ENCODE results near the gene FBXO41. TPM values are rescaled to one million over a fixed set of nuclear protein-coding genes. Genes with fewer than 3 reads are reported as not detected.

The FBXO41 gene
- total RNA-seq, 1 donor from 2014 or later = 1.5 TPM

GRCh38 chr2:73262108-73262651 is 22.1 kb downstream of the FBXO41 start:
- Histone ChIP-seq H3K4me2 (no peak overlapping the region), H4K20me1 (ENCODE audit: low read depth) (peaks cover 5% of the 10 kb centered on the region), H3K4me3 (no peak overlapping the region), H3K9me3 (ENCODE audit: low read depth) (no peaks in the 10 kb centered on the region), H3F3A (ENCODE audit: low read depth) (no peaks in the 10 kb centered on the region), H3K27ac (no peak overlapping the region), H3K36me3 (no peaks in the 10 kb centered on the region), H3K79me2 (ENCODE audit: low read depth) (no peaks in the 10 kb centered on the region), H3K27me3 (peaks cover 2% of the 10 kb centered on the region), H3K4me1 (no peaks in the 10 kb centered on the region), H3K9ac (no peak overlapping the region), H2AFZ (replicated peaks) (no peak overlapping the region)
- Mint-ChIP-seq H3K9me3 (no peaks in the 10 kb centered on the region), H3K36me3 (no peaks in the 10 kb centered on the region), H3K27ac (no peak overlapping the region), H3K4me3 (no peak overlapping the region), H3K4me1 (no peaks in the 10 kb centered on the region), H3K27me3 (ENCODE audit: insufficient read depth, low read depth) (peaks cover 10% of the 10 kb centered on the region)
- no peak for DNase-seq (ENCODE audit: low spot score)
- TF ChIP-seq CTCF (IDR thresholded peaks at IDR 0.05) (no peak), EZH2 (IDR thresholded peaks at IDR 0.05) (no peak), EZH2phosphoT487 (IDR thresholded peaks at IDR 0.05) (no peak)

GRCh38 chr2:73260338-73260984 is 23.8 kb downstream of the FBXO41 start:
- no peaks in the 10 kb centered on the region for H3K27me3 ChIP-seq
- Mint-ChIP-seq H3K27ac (no peak overlapping the region), H3K4me1 (no peaks in the 10 kb centered on the region), H3K27me3 (ENCODE audit: insufficient read depth, low read depth) (peaks cover 6% of the 10 kb centered on the region), H3K4me3 (no peak overlapping the region), H3K9me3 (no peaks in the 10 kb centered on the region), H3K36me3 (no peaks in the 10 kb centered on the region)
- TF ChIP-seq CTCF (IDR thresholded peaks at IDR 0.05) (peak; percentile 61), EZH2 (IDR thresholded peaks at IDR 0.05) (no peak)
- peaks cover 20% of the 10 kb centered on the region for H4K20me1 ChIP-seq (ENCODE audit: low read depth)
- no peaks in the 10 kb centered on the region for H3K9me3 ChIP-seq (ENCODE audit: low read depth)
- no peak overlapping the region for H2AFZ ChIP-seq (replicated peaks)
- no peak overlapping the region for H3K4me3 ChIP-seq
- peaks cover 13% of the 10 kb centered on the region for H3F3A ChIP-seq (ENCODE audit: low read depth)
- no peak overlapping the region for H3K27ac ChIP-seq
- H3K4me2 ChIP-seq = no peak overlapping the region
- H3K9ac ChIP-seq = no peak overlapping the region
- peak; percentile 68 for DNase-seq (ENCODE audit: low spot score)
- H3K36me3 ChIP-seq = no peaks in the 10 kb centered on the region
- peaks cover 10% of the 10 kb centered on the region for H3K4me1 ChIP-seq
- no peaks in the 10 kb centered on the region for H3K79me2 ChIP-seq (ENCODE audit: low read depth)

GRCh38 chr2:73259704-73260337 is 24.5 kb downstream of the FBXO41 start:
- no peaks in the 10 kb centered on the region for H3K9me3 ChIP-seq (ENCODE audit: low read depth)
- Mint-ChIP-seq H3K27me3 (ENCODE audit: insufficient read depth, low read depth) (peaks cover 6% of the 10 kb centered on the region), H3K4me1 (no peaks in the 10 kb centered on the region), H3K4me3 (no peak overlapping the region), H3K36me3 (no peaks in the 10 kb centered on the region), H3K9me3 (no peaks in the 10 kb centered on the region), H3K27ac (no peak overlapping the region)
- peaks cover 21% of the 10 kb centered on the region for H4K20me1 ChIP-seq (ENCODE audit: low read depth)
- H3F3A ChIP-seq (ENCODE audit: low read depth) = peaks cover 14% of the 10 kb centered on the region
- DNase-seq (ENCODE audit: low spot score) = no peak
- no peak overlapping the region for H3K4me3 ChIP-seq
- H3K36me3 ChIP-seq = no peaks in the 10 kb centered on the region
- no peak overlapping the region for H3K9ac ChIP-seq
- TF ChIP-seq EZH2 (IDR thresholded peaks at IDR 0.05) (no peak), EZH2phosphoT487 (IDR thresholded peaks at IDR 0.05) (no peak)
- no peak overlapping the region for H3K27ac ChIP-seq
- H3K79me2 ChIP-seq (ENCODE audit: low read depth) = no peaks in the 10 kb centered on the region
- H3K27me3 ChIP-seq = no peaks in the 10 kb centered on the region
- no peak overlapping the region for H3K4me2 ChIP-seq
- H3K4me1 ChIP-seq = peaks cover 10% of the 10 kb centered on the region
- H2AFZ ChIP-seq (replicated peaks) = no peak overlapping the region

- Histone ChIP-seq H2AFZ (replicated peaks) (no peak overlapping the region), H3K27ac (no peak overlapping the region), H3K27me3 (no peaks in the 10 kb centered on the region), H3K4me3 (no peak overlapping the region), H3K9ac (no peak overlapping the region), H3K4me2 (no peak overlapping the region), H3K9me3 (ENCODE audit: low read depth) (no peaks in the 10 kb centered on the region), H4K20me1 (ENCODE audit: low read depth) (peaks cover 25% of the 10 kb centered on the region), H3K79me2 (ENCODE audit: low read depth) (no peaks in the 10 kb centered on the region), H3K36me3 (no peaks in the 10 kb centered on the region), H3F3A (ENCODE audit: low read depth) (peaks cover 14% of the 10 kb centered on the region), H3K4me1 (peaks cover 10% of the 10 kb centered on the region)
- H3K27ac Mint-ChIP-seq = no peak overlapping the region
- H3K27me3 Mint-ChIP-seq (ENCODE audit: insufficient read depth, low read depth) = peaks cover 4% of the 10 kb centered on the region
- H3K4me3 Mint-ChIP-seq = no peak overlapping the region
- DNase-seq (ENCODE audit: low spot score) = no peak
- H3K36me3 Mint-ChIP-seq = peaks cover 2% of the 10 kb centered on the region
- no peaks in the 10 kb centered on the region for H3K9me3 Mint-ChIP-seq
- TF ChIP-seq CTCF (IDR thresholded peaks at IDR 0.05) (no peak), EZH2phosphoT487 (IDR thresholded peaks at IDR 0.05) (no peak), EZH2 (IDR thresholded peaks at IDR 0.05) (no peak)
- H3K4me1 Mint-ChIP-seq = no peaks in the 10 kb centered on the region
These were observed 25.0 kb downstream of the FBXO41 start for GRCh38 chr2:73259276-73259675.

Data from neural progenitor cell (in vitro differentiated cells).